IMR-90 (cell line): ENCODE measurements around the gene PRKCH. TPM values are rescaled to one million over a fixed set of nuclear protein-coding genes. Genes with fewer than 3 reads are reported as not detected.

Experiments used
- ATAC-seq: fragments of 200-7000 bp; cut with Tn5 transposase; 2 replicates; pipeline ENCODE4 v1.9.1; 2020; ENCODE audit warnings: low read depth, mild to moderate bottlenecking, moderate library complexity
- BruUV-seq: library from RNA; stranded (reverse); fragments of 400-500 nt; replicated peaks from 2 replicates; lab custom pipeline; 2021; lab: Mats Ljungman, UMichigan
- CTCF ChIA-PET: fragments of 300-600 bp; formaldehyde crosslinking; extraction: SDS; loops from one replicate; lab custom pipeline; 2021; ENCODE audit warnings: antibody characterized with exemption; lab: Yijun Ruan, JAX
- POLR2A ChIA-PET: fragments of 300-600 bp; sonication (Branson Sonifier 250); formaldehyde crosslinking; loops from one replicate; lab custom pipeline; 2022; ENCODE audit warnings: antibody characterized with exemption; ENCODE audit not compliant: unreplicated experiment; lab: Charles Lee
- DNase-seq: peaks from one replicate; pipeline ENCODE4 v3.0.0; 2013
- H2AFZ ChIP-seq: replicated peaks from 2 replicates; pipeline ENCODE3; 2013; ENCODE audit warnings: low read length, mild to moderate bottlenecking; ENCODE audit not compliant: poor library complexity
- H2AK5ac ChIP-seq: 2 replicates; pipeline ENCODE4 v1.6.1; 2013; ENCODE audit warnings: low read depth, low read length, inconsistent platforms
- H2AK9ac ChIP-seq: replicated peaks from 2 replicates; pipeline ENCODE3; 2013; ENCODE audit warnings: mild to moderate bottlenecking, low read depth, low read length, moderate library complexity; ENCODE audit not compliant: poor library complexity
- H2BK120ac ChIP-seq: 2 replicates; pipeline ENCODE4 v1.6.1; 2013; ENCODE audit warnings: low read depth, low read length, inconsistent platforms
- H2BK15ac ChIP-seq: 3 replicates; pipeline ENCODE4 v1.6.1; 2013; ENCODE audit warnings: low read depth, low read length, inconsistent platforms
- H2BK20ac ChIP-seq: 2 replicates; pipeline ENCODE4 v1.6.1; 2013; ENCODE audit warnings: low read depth, mild to moderate bottlenecking, inconsistent platforms, low read length, moderate library complexity
- H2BK5ac ChIP-seq: 2 replicates; pipeline ENCODE4 v1.6.1; 2013; ENCODE audit warnings: mild to moderate bottlenecking, low read depth, low read length, inconsistent platforms; ENCODE audit not compliant: poor library complexity, severe bottlenecking
- H3K14ac ChIP-seq: replicated peaks from 2 replicates; pipeline ENCODE4 v1.6.1; 2013; ENCODE audit warnings: low read depth, low read length, inconsistent platforms
- H3K18ac ChIP-seq: 2 replicates; pipeline ENCODE4 v1.6.1; 2013; ENCODE audit warnings: low read depth, low read length, control low read depth
- H3K23ac ChIP-seq: 2 replicates; pipeline ENCODE4 v1.6.1; 2013; ENCODE audit warnings: low read depth, low read length, inconsistent platforms
- H3K27ac ChIP-seq: 2 replicates; pipeline ENCODE4 v1.5.1; 2013; ENCODE audit warnings: mild to moderate bottlenecking, control low read depth, low read length; ENCODE audit not compliant: insufficient read depth
- H3K27me3 ChIP-seq: 2 replicates; pipeline ENCODE4 v1.6.1; 2013; ENCODE audit warnings: low read length; ENCODE audit not compliant: control insufficient read depth, insufficient read depth
- H3K36me3 ChIP-seq: 2 replicates; pipeline ENCODE4 v1.6.1; 2013; ENCODE audit warnings: low read length, mixed read lengths; ENCODE audit not compliant: control insufficient read depth, insufficient read depth
- H3K4ac ChIP-seq: 2 replicates; pipeline ENCODE4 v1.6.1; 2013; ENCODE audit warnings: low read depth, low read length, inconsistent platforms
- H3K4me1 ChIP-seq: 2 replicates; pipeline ENCODE4 v1.6.1; 2013; ENCODE audit warnings: low read length, mixed read lengths; ENCODE audit not compliant: control insufficient read depth, insufficient read depth
- H3K4me2 ChIP-seq: 2 replicates; pipeline ENCODE4 v1.6.1; 2013; ENCODE audit warnings: low read depth, mild to moderate bottlenecking, control low read depth, low read length, moderate library complexity
- H3K4me3 ChIP-seq: 2 replicates; pipeline ENCODE4 v1.5.1; 2013; ENCODE audit warnings: low read depth, mild to moderate bottlenecking, control low read depth, low read length, moderate library complexity; ENCODE audit not compliant: insufficient read depth
- H3K56ac ChIP-seq: 2 replicates; pipeline ENCODE4 v1.6.1; 2013; ENCODE audit warnings: low read length, inconsistent platforms; ENCODE audit not compliant: insufficient read depth; ENCODE audit errors: extremely low read depth
- H3K79me1 ChIP-seq, 2 experiments: 2 replicates each; pipeline ENCODE4 v1.6.1; 2013; ENCODE audit warnings: low read length in 2 of 2, inconsistent platforms in 1 of 2, low read depth in 1 of 2
- H3K9ac ChIP-seq: 2 replicates; pipeline ENCODE4 v1.6.1; 2013; ENCODE audit warnings: low read depth, low read length, control low read depth
- H3K9me1 ChIP-seq: 2 replicates; pipeline ENCODE4 v1.6.1; 2013; ENCODE audit warnings: low read length, inconsistent platforms; ENCODE audit not compliant: insufficient read depth
- H3K9me3 ChIP-seq: 2 replicates; pipeline ENCODE4 v1.6.1; 2013; ENCODE audit warnings: low read length; ENCODE audit not compliant: control insufficient read depth, insufficient read depth
- H4K20me1 ChIP-seq: 2 replicates; pipeline ENCODE4 v1.6.1; 2013; ENCODE audit warnings: low read length, inconsistent platforms; ENCODE audit not compliant: insufficient read depth
- H4K5ac ChIP-seq: 2 replicates; pipeline ENCODE4 v1.6.1; 2013; ENCODE audit warnings: mild to moderate bottlenecking, low read depth, low read length, control low read depth
- H4K8ac ChIP-seq, 2 experiments: 2 replicates each; pipeline ENCODE4 v1.6.1; 2013; ENCODE audit warnings: low read depth in 2 of 2, low read length in 2 of 2, control low read depth in 1 of 2, inconsistent platforms in 1 of 2
- H4K91ac ChIP-seq: 2 replicates; pipeline ENCODE4 v1.6.1; 2013; ENCODE audit warnings: low read depth, low read length, inconsistent platforms; ENCODE audit not compliant: insufficient read depth
- BHLHE40 ChIP-seq: fragments of 150-350 bp; IDR thresholded peaks from 2 replicates; pipeline ENCODE4 v1.6.1; 2016; ENCODE audit warnings: mild to moderate bottlenecking, low read depth, low read length
- CEBPB ChIP-seq: IDR thresholded peaks from 2 replicates; pipeline ENCODE4 v1.6.1; 2012; ENCODE audit warnings: low read depth, low read length, improper control_type of control experiment
- CHD1 ChIP-seq: IDR thresholded peaks from 2 replicates; pipeline ENCODE4 v1.6.1; 2012; ENCODE audit warnings: low read depth, low read length, improper control_type of control experiment
- CTCF ChIP-seq: conservative IDR thresholded peaks from 2 replicates; pipeline ENCODE4 v1.5.1; 2012; ENCODE audit warnings: mild to moderate bottlenecking, low read depth, low read length, improper control_type of control experiment
- ELK1 ChIP-seq: fragments of 150-350 bp; IDR thresholded peaks from 2 replicates; pipeline ENCODE4 v1.6.1; 2016; ENCODE audit warnings: low read depth, mild to moderate bottlenecking, low read length, moderate library complexity, borderline replicate concordance
- FOS ChIP-seq: fragments of 150-350 bp; IDR thresholded peaks from 2 replicates; pipeline ENCODE4 v1.6.1; 2016; ENCODE audit warnings: low read depth, low read length
- MAFK ChIP-seq: IDR thresholded peaks from 2 replicates; pipeline ENCODE4 v1.6.1; 2012; ENCODE audit warnings: low read depth, low read length, improper control_type of control experiment
- MAZ ChIP-seq: IDR thresholded peaks from 2 replicates; pipeline ENCODE4 v1.6.1; 2012; ENCODE audit warnings: low read depth, mild to moderate bottlenecking, low read length, improper control_type of control experiment, moderate library complexity, borderline replicate concordance
- MXI1 ChIP-seq: IDR thresholded peaks from 2 replicates; pipeline ENCODE4 v1.6.1; 2012; ENCODE audit warnings: low read depth, mild to moderate bottlenecking, low read length, moderate library complexity, borderline replicate concordance
- NFE2L2 ChIP-seq: fragments of 150-350 bp; IDR thresholded peaks from 2 replicates; pipeline ENCODE4 v1.6.1; 2016; ENCODE audit warnings: low read depth, mild to moderate bottlenecking, low read length
- POLR2A ChIP-seq: IDR thresholded peaks from 2 replicates; pipeline ENCODE4 v1.6.1; 2012; ENCODE audit warnings: mild to moderate bottlenecking, low read depth, low read length
- RAD21 ChIP-seq: IDR thresholded peaks from 2 replicates; pipeline ENCODE4 v1.6.1; 2012; ENCODE audit warnings: low read length, improper control_type of control experiment
- RCOR1 ChIP-seq: IDR thresholded peaks from 2 replicates; pipeline ENCODE4 v1.6.1; 2012; ENCODE audit warnings: mild to moderate bottlenecking, low read length, improper control_type of control experiment; ENCODE audit not compliant: insufficient replicate concordance
- RFX5 ChIP-seq: IDR thresholded peaks from 2 replicates; pipeline ENCODE4 v1.8.0; 2012; ENCODE audit warnings: low read depth, mild to moderate bottlenecking, low read length, moderate library complexity
- SMC3 ChIP-seq: fragments of 150-350 bp; IDR thresholded peaks from 2 replicates; pipeline ENCODE4 v1.6.1; 2016; ENCODE audit warnings: low read depth, mild to moderate bottlenecking, antibody characterized with exemption, low read length, moderate library complexity
- USF2 ChIP-seq: fragments of 150-350 bp; IDR thresholded peaks from 2 replicates; pipeline ENCODE4 v1.6.1; 2017; ENCODE audit warnings: mild to moderate bottlenecking, antibody characterized with exemption, low read length, low read depth
- WGBS, 2 experiments: methylation state at CpG; one replicate each; pipeline versions ENCODE4 v1.1.5 to v1.1.7; 2013; ENCODE audit warnings: missing lambda C conversion rate in 2 of 2; ENCODE audit not compliant: insufficient read length in 1 of 2; ENCODE audit errors: extremely low coverage in 2 of 2; 5-methylcytosine and 5-hydroxymethylcytosine counted together
- dilution Hi-C: fragments of 300-500 bp; cut with HindIII; formaldehyde crosslinking; loops from one replicate; pipeline ENCODE4 v1.14.3; 2018; ENCODE audit warnings: low sequenced_read_pairs; ENCODE audit not compliant: unreplicated experiment
- in situ Hi-C: fragments of 300-500 bp; cut with MboI; formaldehyde crosslinking; loops from 3 replicates; pipeline ENCODE4 v1.14.3; 2019; ENCODE audit warnings: low sequenced_read_pairs, inconsistent platforms, mixed read lengths
- intact Hi-C: fragments of 100-400 bp; cut with micrococcal nuclease; formaldehyde crosslinking; loops from 2 replicates; pipeline ENCODE4 v1.10.0; 2022
- polyA plus RNA-seq, 3 experiments: library from polyadenylated mRNA; depleted of rRNA; stranded (reverse); fragments of >200 nt; gene quantifications; 2 replicates each; pipeline ENCODE4 v1.2.3, GENCODE V29; 2012; ENCODE audit warnings: low replicate concordance in 1 of 3
- total RNA-seq: library from RNA; depleted of rRNA; stranded (reverse); fragments of >200 nt; gene quantifications from 2 replicates; pipeline ENCODE4 v1.2.3, GENCODE V29; 2012

Gene PRKCH
- total and polyA plus RNA-seq, 2 of the 4 experiments (the other 2 are of a cell fraction), result 1.6 to 2.3 TPM

GRCh38 chr14:61369454-61369810 is 48.1 kb downstream of the PRKCH start:
- whole genome bisulfite sequencing, 2 experiments, result no CpG with 5 or more reads among the region's 3 CpGs
- no peak overlapping the region for H3K9ac ChIP-seq
- H3K14ac ChIP-seq, result no peak overlapping the region
- no peak overlapping the region for H3K23ac ChIP-seq
- no peak overlapping the region for H3K56ac ChIP-seq
- H3K18ac ChIP-seq, result no peak overlapping the region
- no peak overlapping the region for H3K4ac ChIP-seq
- H4K91ac ChIP-seq, result no peak overlapping the region
- no peak overlapping the region for H2BK120ac ChIP-seq
- H2BK15ac ChIP-seq, result no peak overlapping the region
- no peak for TF ChIP-seq MXI1
- no peak for TF ChIP-seq USF2
- no peak for TF ChIP-seq NFE2L2
- TF ChIP-seq CEBPB, result no peak
- no peak for TF ChIP-seq POLR2A
- TF ChIP-seq BHLHE40, result no peak
- no peak for TF ChIP-seq FOS
- TF ChIP-seq RAD21, result no peak
- no peak for TF ChIP-seq MAFK
- TF ChIP-seq CTCF, result no peak
- TF ChIP-seq MAZ, result no peak
- TF ChIP-seq RFX5, result no peak
- TF ChIP-seq SMC3, result no peak
- TF ChIP-seq ELK1, result no peak
- TF ChIP-seq RCOR1, result no peak
- TF ChIP-seq CHD1, result no peak
- no peak overlapping the region for H2AFZ ChIP-seq
- H3K4me3 ChIP-seq, result no peak overlapping the region
- CTCF ChIA-PET, result no interaction called here
- H4K8ac ChIP-seq, result no peak overlapping the region
- POLR2A ChIA-PET, result no interaction called here
- H3K79me1 ChIP-seq, result no peaks in the 10 kb centered on the region
- dilution Hi-C loops, result no loop called here
- no peak overlapping the region for H2AK5ac ChIP-seq
- intact Hi-C loops, result no loop called here
- H4K5ac ChIP-seq, result no peak overlapping the region
- no peak overlapping the region for H3K4me2 ChIP-seq
- peaks cover 1% of the 10 kb centered on the region; the same call in 1 of the 2 replicates for H3K4me1 ChIP-seq
- H2AK9ac ChIP-seq, result no peak overlapping the region
- in situ Hi-C loops, result no loop called here
- H2BK20ac ChIP-seq, result no peak overlapping the region
- H3K36me3 ChIP-seq, result no peaks in the 10 kb centered on the region
- no peak overlapping the region for H2BK5ac ChIP-seq
- DNase-seq (no peak), ATAC-seq (peak; percentile 42)
- no TSS peak for BruUV-seq
- peaks cover 9% of the 10 kb centered on the region for H3K27me3 ChIP-seq
- no peaks in the 10 kb centered on the region for H4K20me1 ChIP-seq
- no peak overlapping the region for H3K27ac ChIP-seq
- no peaks in the 10 kb centered on the region for H3K9me1 ChIP-seq
- H3K9me3 ChIP-seq, result peaks cover 4% of the 10 kb centered on the region; the same call in 1 of the 2 replicates
